ENCODE data around the gene DDX55. TPM values are rescaled to one million over a fixed set of nuclear protein-coding genes. Genes with fewer than 3 reads are reported as not detected.

The DDX55 gene
- polyA plus RNA-seq, 3 donors, result 21.7 to 26.6 (median 23.2) TPM

DNA sequence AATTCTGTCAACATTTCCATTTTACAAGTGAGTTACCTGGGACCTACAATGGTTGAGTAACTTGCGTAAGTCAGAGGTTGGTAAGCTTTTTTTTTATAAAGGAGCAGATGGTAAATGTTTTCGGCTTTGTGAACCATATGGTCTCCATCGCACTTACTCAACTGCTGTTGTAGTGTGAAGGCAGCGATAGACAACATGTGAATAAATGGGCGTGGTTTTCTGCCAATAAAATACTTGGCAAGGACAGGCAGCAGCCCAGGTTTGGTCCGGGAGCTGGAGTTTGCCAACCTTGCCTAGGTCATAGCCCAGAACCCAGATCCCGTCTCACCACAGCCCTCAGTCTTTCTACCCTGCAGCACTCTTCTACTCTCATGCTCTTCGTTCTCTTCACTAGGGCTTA is 6.3 kb downstream of the DDX55 start:
- DNase-seq (ENCODE audit: low read depth in 3 of 3, low spot score in 2 of 3), result no peak

DNA sequence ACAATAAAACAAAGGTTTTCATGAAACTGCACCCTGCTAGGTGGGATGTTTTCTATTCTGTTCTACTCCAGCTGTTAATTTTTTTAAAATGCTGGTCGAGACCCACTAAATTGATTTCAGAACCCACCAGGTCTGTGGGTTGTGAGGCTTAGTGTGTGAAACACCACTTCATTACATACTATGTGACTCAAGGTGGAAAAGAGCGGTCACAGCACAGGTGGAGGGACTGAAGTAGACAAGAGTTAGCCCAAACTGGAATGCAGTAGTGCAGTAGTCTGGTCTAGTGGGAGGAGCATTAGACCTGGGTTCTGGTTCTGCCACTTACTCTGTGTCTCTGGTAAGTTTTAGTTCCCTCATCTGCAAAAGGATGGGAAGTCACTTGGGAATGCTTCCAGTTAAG is 12.2 kb downstream of the DDX55 start:
- no peak for DNase-seq (ENCODE audit: low read depth in 3 of 3, low spot score in 2 of 3)

- DNase-seq (ENCODE audit: low read depth in 3 of 3, low spot score in 2 of 3), result no peak
These were observed 12.6 kb downstream of the DDX55 start for GRCh38 chr12:123614531-123614930.

GRCh38 chr12:123617144-123617543 is 15.2 kb downstream of the DDX55 start:
- no peak for DNase-seq (ENCODE audit: low read depth in 3 of 3, low spot score in 2 of 3)

- DNase-seq (ENCODE audit: low read depth in 3 of 3, low spot score in 2 of 3), result no peak
These were observed 15.7 kb downstream of the DDX55 start for GRCh38 chr12:123617580-123617979.

GRCh38 chr12:123621101-123621500 is 19.2 kb downstream of the DDX55 start:
- no peak for DNase-seq (ENCODE audit: low read depth in 3 of 3, low spot score in 2 of 3)

GRCh38 chr12:123621619-123622530 is 20.0 kb downstream of the DDX55 start:
- DNase-seq (ENCODE audit: low read depth in 3 of 3, low spot score in 2 of 3), result no peak

DNA sequence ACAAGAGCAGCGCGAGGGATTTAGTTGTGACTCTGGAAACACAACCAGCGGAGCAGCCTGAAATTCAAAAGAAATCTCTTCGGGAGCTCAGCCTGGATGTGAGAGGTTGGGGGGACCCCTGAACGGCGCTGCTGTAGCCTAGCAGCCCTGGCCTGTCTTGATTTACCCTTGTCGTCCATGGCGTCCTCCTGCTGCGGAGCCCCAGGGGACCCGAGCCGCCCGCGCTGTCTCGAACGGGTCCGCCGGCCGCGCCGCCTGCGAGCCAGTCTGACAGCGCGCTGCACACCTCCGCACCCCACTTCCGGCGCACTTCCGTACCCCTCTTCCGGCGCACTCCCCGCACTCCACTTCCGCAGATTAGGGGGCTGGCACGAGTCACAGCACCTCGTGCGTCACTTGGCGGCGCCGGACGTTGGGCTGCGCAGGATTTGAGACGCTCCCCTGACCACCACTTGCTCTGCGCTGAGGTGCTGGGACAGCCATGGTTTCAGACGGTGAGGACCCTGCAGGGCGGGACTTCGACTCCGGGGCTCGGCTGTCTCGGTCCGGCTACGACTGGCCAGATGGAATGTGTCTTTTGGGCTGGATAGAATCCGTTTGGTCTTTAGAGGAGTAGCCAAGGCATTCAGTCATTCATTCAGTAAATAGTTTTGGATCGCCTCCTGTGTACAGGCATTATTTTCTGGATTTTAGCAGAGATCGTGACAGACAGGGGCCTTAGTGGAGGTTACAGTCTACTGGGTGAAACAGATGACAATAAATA is 31.7 kb downstream of the DDX55 start, which contains the start of the genes EIF2B1 and GTF2H3:
Gene EIF2B1, minus strand, starts transcription at position 308 of the 763 bp plus-strand sequence. Its CDS starts 129 bp downstream, at position 179.
Gene GTF2H3, plus strand, starts transcription at position 451 of the 763 bp plus-strand sequence. Its CDS starts 31 bp downstream, at position 482.
- peak; percentile 86 to 96 (median 90) for DNase-seq (ENCODE audit: low read depth in 3 of 3, low spot score in 2 of 3)

DNA sequence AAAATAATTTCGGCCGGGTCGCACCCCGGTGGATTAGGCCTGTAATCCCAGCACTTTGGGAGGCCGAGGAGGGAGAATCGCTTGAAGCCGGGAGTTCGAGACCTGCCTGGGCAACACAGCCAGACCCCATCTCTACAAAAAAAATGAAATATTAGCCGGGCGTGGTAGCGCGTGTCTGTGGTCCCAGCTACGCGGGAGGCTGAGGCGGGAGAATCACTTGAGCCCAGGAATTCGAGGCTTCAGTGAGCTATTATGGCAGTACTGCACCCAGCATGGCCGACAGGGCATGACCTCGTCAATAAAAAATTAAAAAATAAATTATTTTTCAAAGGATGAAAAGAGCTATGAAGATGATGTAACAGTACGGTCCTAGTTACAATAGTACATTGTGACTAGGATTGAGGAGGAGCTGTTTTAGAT is 32.3 kb downstream of the DDX55 start:
- DNase-seq (ENCODE audit: low read depth in 3 of 3, low spot score in 2 of 3), result no peak

DNA sequence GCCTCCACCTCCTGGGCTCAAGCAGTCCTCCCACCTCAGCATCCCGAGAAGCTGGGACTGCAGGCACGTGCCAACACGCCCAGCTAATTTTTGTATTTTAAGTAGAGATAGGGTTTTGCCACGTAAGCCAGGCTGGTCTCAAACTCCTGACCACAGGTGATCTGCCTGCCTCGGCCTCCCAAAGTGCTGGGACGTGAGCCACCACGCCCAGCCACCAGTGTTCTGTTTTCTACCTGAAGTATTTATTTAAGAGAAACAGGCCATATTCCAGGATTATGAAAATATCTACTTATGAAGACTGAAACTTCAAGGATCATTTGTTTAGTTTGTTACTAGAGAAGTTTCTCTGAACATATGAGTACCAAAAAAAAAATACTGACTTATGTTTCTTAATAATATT is 42.0 kb downstream of the DDX55 start:
- no peak for DNase-seq (ENCODE audit: low read depth in 3 of 3, low spot score in 2 of 3)

- no peak for DNase-seq (ENCODE audit: low read depth in 3 of 3, low spot score in 2 of 3)
These were observed 43.5 kb downstream of the DDX55 start for GRCh38 chr12:123645380-123645779.

DNA sequence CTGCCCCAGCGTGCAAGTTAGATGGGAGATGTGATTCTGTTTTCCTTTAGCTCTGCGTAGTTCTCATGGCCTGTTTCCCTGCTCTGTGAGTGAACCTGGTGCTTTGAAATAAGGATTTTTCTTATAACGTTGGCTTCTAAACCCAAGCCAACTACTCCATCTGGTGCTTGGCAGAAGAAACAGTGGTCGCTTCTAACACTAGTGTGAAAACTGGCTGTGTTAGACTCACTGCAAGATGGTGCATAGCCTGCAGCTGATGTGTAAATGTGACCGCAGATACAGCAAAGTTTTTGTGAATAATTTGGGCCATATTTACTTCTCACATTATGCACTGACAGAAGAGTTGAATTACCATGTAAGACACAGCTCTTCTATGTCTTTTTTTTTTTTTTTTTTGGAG is 44.0 kb downstream of the DDX55 start:
- DNase-seq (ENCODE audit: low read depth in 3 of 3, low spot score in 2 of 3), result no peak

DNA sequence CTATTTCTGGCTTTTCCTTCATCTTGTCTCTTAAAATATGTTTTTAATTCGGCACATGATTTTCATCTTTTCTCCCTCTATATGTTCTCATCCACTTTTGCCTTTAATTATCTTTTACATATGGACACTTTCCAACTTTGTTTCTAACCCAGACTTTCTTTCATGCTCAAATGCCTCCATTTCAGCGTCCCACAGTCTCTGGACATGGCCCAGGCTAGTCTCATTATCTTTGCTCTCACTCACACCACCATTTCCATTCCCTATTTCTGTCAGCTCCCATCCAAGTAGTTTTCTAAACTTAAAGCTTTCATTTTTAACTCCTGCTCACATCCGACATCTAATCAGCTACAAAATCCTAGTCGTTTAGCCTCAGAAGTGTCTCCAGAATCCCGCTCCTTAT is 46.5 kb downstream of the DDX55 start:
- no peak for DNase-seq (ENCODE audit: low read depth in 3 of 3, low spot score in 2 of 3)

- no peak for DNase-seq (ENCODE audit: low read depth in 3 of 3, low spot score in 2 of 3)
These were observed 52.3 kb downstream of the DDX55 start for GRCh38 chr12:123654129-123654701.

DNA sequence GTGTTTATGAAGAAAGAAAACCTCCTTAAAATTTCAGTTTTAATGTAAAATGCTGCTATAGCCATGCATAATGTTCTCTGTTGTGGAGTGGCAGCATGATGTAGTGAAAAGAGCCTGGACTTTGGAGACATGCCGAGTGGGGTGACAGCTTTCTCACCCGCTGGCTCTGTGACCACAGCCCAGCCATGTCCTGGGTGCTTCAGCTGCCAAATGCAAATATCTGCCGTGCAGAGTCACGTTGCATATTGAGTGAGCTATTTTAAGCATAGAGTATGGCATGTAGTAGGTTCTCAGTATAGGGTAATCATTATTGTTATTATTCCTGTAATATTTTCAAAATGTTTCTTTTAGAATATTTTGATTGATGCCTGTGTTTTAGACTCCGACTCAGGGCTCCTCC is 53.5 kb downstream of the DDX55 start:
- no peak for DNase-seq (ENCODE audit: low read depth in 3 of 3, low spot score in 2 of 3)

- DNase-seq (ENCODE audit: low read depth in 3 of 3, low spot score in 2 of 3), result no peak
These were observed 54.5 kb downstream of the DDX55 start for GRCh38 chr12:123656392-123656791.

GRCh38 chr12:123657211-123657610 is 55.3 kb downstream of the DDX55 start:
- no peak for DNase-seq (ENCODE audit: low read depth in 3 of 3, low spot score in 2 of 3)

DNA sequence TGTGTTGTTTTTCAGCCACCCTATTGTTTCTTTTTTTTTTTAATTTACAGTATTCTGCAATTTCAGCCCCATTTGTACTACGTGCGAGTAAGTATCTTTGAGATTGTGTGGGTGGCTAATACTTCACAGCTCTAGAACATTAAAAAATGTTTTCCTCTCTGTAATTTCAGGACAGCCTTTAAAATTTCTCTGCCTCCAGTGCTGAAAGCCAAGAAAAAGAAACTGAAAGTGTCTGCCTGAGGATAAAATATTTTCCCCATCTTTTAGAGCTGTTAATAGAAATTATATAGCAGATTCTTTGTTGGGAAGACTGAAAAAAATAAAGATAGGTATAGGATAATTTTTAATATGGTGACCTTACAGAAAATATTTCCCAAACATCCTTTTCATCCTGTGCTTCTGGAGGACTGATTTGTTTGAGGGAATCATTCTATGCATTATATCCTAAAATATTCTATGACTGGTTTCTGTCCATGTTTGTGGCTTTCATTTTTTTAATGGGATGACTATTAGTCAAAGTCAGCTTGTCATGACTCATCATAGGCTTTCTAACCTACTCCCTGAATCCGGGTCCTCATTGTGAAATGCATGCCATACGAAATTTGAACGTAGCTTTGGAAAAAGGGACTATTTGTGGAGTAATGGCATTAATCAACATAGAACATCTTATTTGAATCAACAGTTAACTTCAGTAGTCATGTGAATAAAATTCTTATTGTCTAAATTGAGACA is 58.3 kb downstream of the DDX55 start:
- DNase-seq (ENCODE audit: low read depth in 3 of 3, low spot score in 2 of 3), result no peak

DNA sequence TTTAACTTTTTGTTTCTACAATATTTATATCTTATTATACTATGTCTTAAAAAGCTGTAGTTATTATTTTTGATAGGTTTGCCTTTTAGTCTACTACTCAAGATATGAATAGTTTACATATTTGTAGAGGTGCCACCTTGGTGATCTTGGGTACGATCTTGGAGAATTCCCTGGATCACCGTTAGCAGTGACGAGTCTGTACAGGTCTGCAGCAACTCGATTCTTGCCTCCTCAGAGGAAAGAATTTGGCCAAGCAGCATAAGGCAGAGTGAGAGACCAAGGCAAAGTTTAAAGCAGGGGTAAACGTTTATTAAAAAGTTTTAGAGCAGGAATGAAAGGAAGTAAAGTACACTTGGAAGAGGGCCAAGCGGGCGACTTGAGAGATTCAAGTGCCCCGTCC is 65.9 kb downstream of the DDX55 start:
- DNase-seq (ENCODE audit: low read depth in 3 of 3, low spot score in 2 of 3), result no peak

Data from right renal cortex interstitium (tissue), 3 donors.